Fibroblast of the aortic adventitia (primary cell): ENCODE results near the gene NOS3. TPM values are rescaled to one million over a fixed set of nuclear protein-coding genes. Genes with fewer than 3 reads are reported as not detected.

Experiments used
- DNase-seq: peaks from one replicate; pipeline ENCODE4 v3.0.0-alpha.2; 2010; ENCODE audit warnings: low read depth
- H3K4me3 ChIP-seq: 2 replicates; pipeline ENCODE4 v1.5.1; 2011; ENCODE audit warnings: low read depth, mild to moderate bottlenecking, control low read depth, low read length, moderate library complexity
- total RNA-seq: library from RNA; depleted of rRNA; stranded (reverse); fragments of >200 nt; gene quantifications from 2 replicates; pipeline ENCODE4 v1.2.3, GENCODE V29; 2012; ENCODE audit warnings: low replicate concordance
- TF ChIP-seq, protein P1 (sequence below): IDR thresholded peaks from 2 replicates; pipeline ENCODE4 v1.5.1; 2011; ENCODE audit warnings: mild to moderate bottlenecking, low read length, control low read depth, inconsistent platforms; ENCODE audit not compliant: insufficient read depth

The NOS3 gene
- total RNA-seq, 1 donor: 0.36 TPM

DNA sequence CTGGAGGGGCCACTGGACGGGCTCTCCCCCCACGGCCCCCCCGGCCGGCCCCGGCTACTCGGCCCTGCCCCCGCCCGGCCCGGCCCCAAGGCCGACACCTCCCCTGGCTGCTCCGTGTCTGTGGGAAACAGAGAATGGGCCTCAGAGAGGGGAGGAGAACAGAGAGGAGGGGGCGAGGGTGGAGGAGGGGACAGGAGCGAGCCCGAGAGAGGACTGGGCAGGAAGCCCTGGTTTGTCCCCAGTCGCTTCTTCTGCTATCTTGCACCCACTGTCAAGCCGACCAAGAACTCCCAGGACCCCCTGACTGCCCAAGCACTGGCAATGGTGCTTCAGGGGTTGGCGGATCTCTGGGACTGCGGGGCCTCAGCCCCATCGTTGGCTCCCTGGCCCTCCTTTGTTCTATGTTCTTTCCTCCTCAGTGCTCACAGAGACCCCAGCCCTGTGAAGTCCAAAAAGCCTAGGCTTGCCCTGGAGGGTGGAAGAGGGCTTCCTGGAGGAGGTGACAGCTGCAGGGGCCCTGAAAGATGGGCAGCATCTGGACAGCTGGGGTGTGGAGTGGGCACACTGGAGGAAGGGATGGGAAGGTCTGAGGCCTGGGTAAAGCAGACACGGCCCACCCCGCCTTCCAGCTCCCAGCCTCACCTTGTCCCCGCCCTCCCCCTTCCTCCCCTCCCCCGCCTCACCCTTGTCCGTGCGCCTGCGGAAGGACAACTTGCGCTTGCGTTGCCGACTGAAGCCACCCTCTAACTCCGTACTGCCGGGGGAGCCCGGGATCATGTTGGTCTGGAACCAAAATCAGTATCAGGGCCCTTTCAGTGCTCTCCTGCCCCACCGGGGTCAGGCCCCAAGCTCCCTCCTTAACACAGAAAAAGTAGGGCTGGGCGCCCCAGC lies 42.8 kb upstream of the NOS3 start:
- DNase-seq: no peak
- TF ChIP-seq, protein P1, sequence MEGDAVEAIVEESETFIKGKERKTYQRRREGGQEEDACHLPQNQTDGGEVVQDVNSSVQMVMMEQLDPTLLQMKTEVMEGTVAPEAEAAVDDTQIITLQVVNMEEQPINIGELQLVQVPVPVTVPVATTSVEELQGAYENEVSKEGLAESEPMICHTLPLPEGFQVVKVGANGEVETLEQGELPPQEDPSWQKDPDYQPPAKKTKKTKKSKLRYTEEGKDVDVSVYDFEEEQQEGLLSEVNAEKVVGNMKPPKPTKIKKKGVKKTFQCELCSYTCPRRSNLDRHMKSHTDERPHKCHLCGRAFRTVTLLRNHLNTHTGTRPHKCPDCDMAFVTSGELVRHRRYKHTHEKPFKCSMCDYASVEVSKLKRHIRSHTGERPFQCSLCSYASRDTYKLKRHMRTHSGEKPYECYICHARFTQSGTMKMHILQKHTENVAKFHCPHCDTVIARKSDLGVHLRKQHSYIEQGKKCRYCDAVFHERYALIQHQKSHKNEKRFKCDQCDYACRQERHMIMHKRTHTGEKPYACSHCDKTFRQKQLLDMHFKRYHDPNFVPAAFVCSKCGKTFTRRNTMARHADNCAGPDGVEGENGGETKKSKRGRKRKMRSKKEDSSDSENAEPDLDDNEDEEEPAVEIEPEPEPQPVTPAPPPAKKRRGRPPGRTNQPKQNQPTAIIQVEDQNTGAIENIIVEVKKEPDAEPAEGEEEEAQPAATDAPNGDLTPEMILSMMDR: no peak
- H3K4me3 ChIP-seq: no peak overlapping the region

DNA sequence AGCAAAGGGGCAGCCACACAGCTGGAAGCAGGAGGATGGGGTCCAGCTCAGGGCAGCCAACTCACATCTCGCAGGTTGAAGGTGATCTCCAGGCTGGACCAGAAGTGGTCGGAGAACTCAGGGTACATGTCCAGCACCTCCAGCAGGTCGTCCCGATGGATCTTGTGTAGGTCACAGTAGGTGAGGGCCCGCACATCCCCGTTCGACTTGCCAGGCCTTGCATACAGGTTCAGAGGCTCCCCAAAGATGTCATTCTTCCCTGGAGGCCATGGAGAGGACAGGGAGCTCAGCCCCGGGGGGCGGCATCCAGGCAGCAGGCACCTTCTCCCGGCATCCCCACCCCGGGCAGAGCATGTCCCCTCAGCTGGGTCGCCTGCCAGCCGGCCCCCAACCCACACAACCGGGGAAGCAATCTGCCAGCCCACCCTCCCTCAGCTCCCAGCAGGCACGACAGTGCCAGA lies 42.0 kb upstream of the NOS3 start:
- TF ChIP-seq, protein P1: no peak
- no peak overlapping the region for H3K4me3 ChIP-seq
- no peak for DNase-seq

DNA sequence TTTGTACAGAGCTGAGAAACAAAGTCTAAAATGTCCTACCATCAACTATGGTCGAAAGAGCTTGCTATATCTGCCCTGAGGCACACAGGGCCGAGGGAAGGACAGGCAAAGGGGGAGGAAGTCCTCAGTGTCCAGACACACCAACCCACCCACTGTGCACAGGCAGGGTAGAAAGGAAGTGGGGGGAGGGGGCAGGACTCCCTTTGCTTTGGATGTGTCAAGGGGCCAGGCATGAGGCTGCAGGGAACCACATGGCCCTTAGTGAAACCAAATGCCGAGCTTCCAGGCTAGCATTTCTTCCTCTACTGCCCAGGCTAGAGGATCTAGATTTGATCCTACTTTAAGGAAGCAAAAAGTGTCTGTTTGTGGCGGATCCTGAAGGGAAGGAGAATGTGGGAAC lies 41.3 kb upstream of the NOS3 start:
- no peak overlapping the region for H3K4me3 ChIP-seq
- TF ChIP-seq, protein P1: no peak
- DNase-seq: no peak

DNA sequence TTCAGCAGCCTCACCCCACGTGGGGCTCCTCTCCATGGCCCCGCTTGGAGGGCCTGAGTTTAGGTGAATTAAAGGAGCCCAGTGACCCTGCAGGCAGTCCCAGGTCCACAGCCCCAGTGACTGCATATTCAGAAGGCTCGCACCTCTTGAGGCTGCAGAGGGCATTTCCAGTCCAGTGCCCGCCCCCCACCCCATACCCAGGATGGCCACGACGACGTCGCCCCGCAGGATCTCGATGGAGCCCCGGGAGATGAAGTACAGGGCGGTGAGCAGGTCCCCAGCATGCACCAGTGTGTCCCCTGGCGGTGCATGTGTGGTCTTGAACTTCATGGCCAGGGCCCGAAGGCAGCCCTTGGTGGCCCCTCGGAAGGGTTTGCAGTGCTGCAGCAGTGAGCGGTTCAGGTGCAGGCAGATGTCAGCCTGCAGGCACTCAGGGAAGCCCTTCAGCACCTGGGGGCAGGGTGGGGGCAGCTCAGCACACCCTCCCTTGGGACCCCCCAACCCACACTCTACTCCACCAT lies 40.8 kb upstream of the NOS3 start:
- TF ChIP-seq, protein P1: no peak
- H3K4me3 ChIP-seq: no peak overlapping the region
- DNase-seq: no peak

DNA sequence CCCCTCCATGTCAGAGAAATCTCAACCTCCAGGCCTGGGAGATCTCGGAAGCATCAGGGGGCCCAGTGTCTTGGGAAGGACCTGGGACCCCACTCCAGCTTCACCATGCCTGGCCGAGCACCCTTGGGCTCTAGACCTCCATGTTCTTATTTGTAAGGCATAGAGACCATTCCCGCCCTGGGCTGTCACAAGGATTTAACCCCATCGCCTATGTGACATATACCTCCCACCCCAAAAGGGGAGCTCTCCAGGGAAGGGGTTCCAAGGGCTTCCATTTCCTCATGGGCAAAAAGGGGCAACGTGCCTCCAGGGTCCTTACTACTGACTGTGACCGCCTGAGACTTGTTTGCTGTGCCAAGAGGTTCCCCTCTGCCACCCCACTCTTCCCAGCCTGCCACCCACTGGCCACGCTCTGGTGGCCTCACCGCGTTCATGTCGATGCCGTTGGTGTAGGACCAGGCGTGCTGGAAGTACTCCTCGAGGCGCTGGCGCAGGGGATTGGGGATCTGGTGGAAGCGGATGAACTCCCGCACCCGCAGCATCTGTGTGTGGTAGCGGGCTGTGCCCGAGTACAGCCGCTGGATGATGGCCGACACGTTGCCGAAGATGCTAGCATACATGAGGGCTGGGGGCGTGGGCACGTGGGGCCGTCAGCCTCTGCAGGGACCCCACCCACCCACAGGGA lies 40.2 kb upstream of the NOS3 start:
- no peak for DNase-seq
- TF ChIP-seq, protein P1: no peak
- no peak overlapping the region for H3K4me3 ChIP-seq

DNA sequence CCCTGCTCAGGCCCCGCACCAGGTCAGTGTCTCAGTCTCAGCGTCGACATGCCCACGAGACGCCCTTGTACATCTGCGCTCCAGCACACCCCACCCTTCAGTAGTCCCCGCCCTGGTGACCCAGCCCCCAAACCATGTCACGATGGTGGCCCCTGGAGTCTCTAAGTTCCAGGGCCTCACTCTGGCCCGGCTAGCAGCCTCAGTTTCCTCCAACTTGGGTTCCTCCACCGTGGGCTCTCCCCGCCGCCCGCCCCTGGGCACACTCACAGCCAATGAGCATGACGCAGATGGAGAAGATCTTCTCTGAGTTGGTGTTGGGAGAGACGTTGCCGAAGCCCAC lies 39.7 kb upstream of the NOS3 start:
- DNase-seq: no peak
- H3K4me3 ChIP-seq: no peak overlapping the region
- TF ChIP-seq, protein P1: no peak
